SK-N-SH (cell line): Measurements from ENCODE around the gene RABEPK. TPM values are rescaled to one million over a fixed set of nuclear protein-coding genes. Genes with fewer than 3 reads are reported as not detected.
A peak's percentile ranks its signal among the peaks of the same experiment; 100 is the strongest.

ENCODE experiments used
- CTCF ChIA-PET: fragments of 300-600, 350-600 bp; formaldehyde crosslinking; extraction: SDS; loops from one replicate; lab custom pipeline; 2021; lab: Yijun Ruan, JAX
- POLR2A ChIA-PET: fragments of 350-600 bp; sonication (Branson Sonifier 250); formaldehyde crosslinking; extraction: SDS; loops from one replicate; lab custom pipeline; 2020; ENCODE audit warnings: antibody characterized with exemption, inconsistent platforms; lab: Yijun Ruan, JAX
- DNase-seq: peaks from one replicate; pipeline ENCODE4 v3.0.0; 2012
- H2AFZ ChIP-seq: fragments of 200-600 bp; sonication (generic); 2 replicates; pipeline ENCODE4 v1.8.1; 2016; ENCODE audit warnings: antibody characterized with exemption, mild to moderate bottlenecking, low read depth
- H3F3A ChIP-seq: fragments of 200-600 bp; sonication (generic); replicated peaks from 2 replicates; pipeline ENCODE3; 2016; ENCODE audit warnings: antibody characterized with exemption, mild to moderate bottlenecking; ENCODE audit not compliant: insufficient read depth
- H3K27ac ChIP-seq, 2 experiments: fragments of 200-500 bp in 1 of 2; fragments of 200-600 bp in 1 of 2; sonication (Bioruptor generic) in 1 of 2; sonication (generic), shearing (Covaris generic) in 1 of 2; 2 replicates each; pipeline versions ENCODE4 v1.5.1 to v1.6.1; 2014 to 2016; ENCODE audit warnings: low read depth in 2 of 2, inconsistent platforms in 1 of 2, low read length in 1 of 2, mild to moderate bottlenecking in 1 of 2, mixed read lengths in 1 of 2
- H3K27me3 ChIP-seq: fragments of 200-600 bp; sonication (generic), shearing (Covaris generic); 2 replicates; pipeline ENCODE4 v1.6.1; 2016; ENCODE audit warnings: mixed run types; ENCODE audit not compliant: insufficient read depth
- H3K36me3 ChIP-seq, 2 experiments: fragments of 200-500 bp in 1 of 2; fragments of 200-600 bp in 1 of 2; sonication (Bioruptor generic) in 1 of 2; sonication (generic) in 1 of 2; replicated peaks in 1 of 2; 2 replicates each; pipeline versions ENCODE3 to v1.5.1; 2014 to 2016; ENCODE audit warnings: low read length in 1 of 2, mild to moderate bottlenecking in 1 of 2; ENCODE audit not compliant: insufficient read depth in 2 of 2, control insufficient read depth in 1 of 2
- H3K4me1 ChIP-seq, 2 experiments: fragments of 200-500 bp in 1 of 2; fragments of 200-600 bp in 1 of 2; sonication (Bioruptor generic) in 1 of 2; sonication (generic), shearing (Covaris generic) in 1 of 2; 2 replicates each; pipeline versions ENCODE4 v1.5.1 to v1.6.1; 2014 to 2016; ENCODE audit warnings: low read depth in 1 of 2, low read length in 1 of 2, mixed run types in 1 of 2; ENCODE audit not compliant: insufficient read depth in 2 of 2, control insufficient read depth in 1 of 2
- H3K4me2 ChIP-seq: fragments of 200-600 bp; sonication (generic), shearing (Covaris generic); 2 replicates; pipeline ENCODE4 v1.6.1; 2017; ENCODE audit warnings: mixed run types
- H3K4me3 ChIP-seq, 2 experiments: fragments of 200-500 bp in 1 of 2; fragments of 200-600 bp in 1 of 2; sonication (Bioruptor generic) in 1 of 2; sonication (generic), shearing (Covaris generic) in 1 of 2; 2 replicates each; pipeline versions ENCODE4 v1.5.1 to v1.8.1; 2014 to 2016; ENCODE audit warnings: low read depth in 2 of 2, inconsistent platforms in 1 of 2, low read length in 1 of 2, mild to moderate bottlenecking in 1 of 2, mixed read lengths in 1 of 2, moderate library complexity in 1 of 2
- H3K79me2 ChIP-seq: fragments of 200-600 bp; sonication (generic); 2 replicates; pipeline ENCODE4 v1.8.1; 2017; ENCODE audit warnings: mild to moderate bottlenecking; ENCODE audit not compliant: insufficient read depth
- H3K9ac ChIP-seq: fragments of 200-600 bp; sonication (generic); 2 replicates; pipeline ENCODE4 v1.6.1; 2017; ENCODE audit warnings: mixed run types
- H3K9me2 ChIP-seq: fragments of 200-600 bp; sonication (generic); 2 replicates; pipeline ENCODE4 v1.6.1; 2017; ENCODE audit warnings: mixed run types
- H3K9me3 ChIP-seq: fragments of 200-600 bp; sonication (generic); 2 replicates; pipeline ENCODE4 v1.6.1; 2017; ENCODE audit warnings: mixed run types, mild to moderate bottlenecking, moderate library complexity
- H4K20me1 ChIP-seq: fragments of 200-600 bp; sonication (generic); 2 replicates; pipeline ENCODE4 v1.6.1; 2017; ENCODE audit warnings: mild to moderate bottlenecking, mixed run types; ENCODE audit not compliant: insufficient read depth
- EZH2phosphoT487 ChIP-seq: fragments of 200-600 bp; sonication (generic); IDR thresholded peaks from 2 replicates; pipeline ENCODE4 v1.6.1; 2017; ENCODE audit warnings: low read depth, mixed run types, mild to moderate bottlenecking, antibody characterized with exemption, moderate library complexity, borderline replicate concordance
- FOXJ3 ChIP-seq: sonication (generic); formaldehyde crosslinking; IDR thresholded peaks from 2 replicates; pipeline ENCODE4 v1.5.1; 2020; ENCODE audit warnings: mild to moderate bottlenecking, missing genetic modification reagents
- GATA2 ChIP-seq: sonication (generic); formaldehyde crosslinking; IDR thresholded peaks from 2 replicates; pipeline ENCODE4 v1.5.0; 2020; ENCODE audit warnings: mild to moderate bottlenecking, missing genetic modification reagents
- JUND ChIP-seq: IDR thresholded peaks from 2 replicates; pipeline ENCODE4 v1.4.0; 2012
- MEF2A ChIP-seq: IDR thresholded peaks from 2 replicates; pipeline ENCODE4 v1.4.0; 2012; ENCODE audit warnings: low read depth, borderline replicate concordance
- TCF12 ChIP-seq: IDR thresholded peaks from 2 replicates; pipeline ENCODE4 v1.4.0; 2012
- YY1 ChIP-seq: IDR thresholded peaks from 2 replicates; pipeline ENCODE4 v1.4.0; 2012; ENCODE audit warnings: low read depth, mild to moderate bottlenecking
- ZBTB33 ChIP-seq: IDR thresholded peaks from 2 replicates; pipeline ENCODE4 v1.4.0; 2012; ENCODE audit warnings: low read depth, borderline replicate concordance
- WGBS: methylation state at CpG from one replicate; pipeline ENCODE4 v1.1.6; 2017; ENCODE audit warnings: low lambda C conversion rate; 5-methylcytosine and 5-hydroxymethylcytosine counted together
- polyA plus RNA-seq, 3 experiments: library from polyadenylated mRNA; depleted of rRNA; stranded (reverse); fragments of >200 nt; gene quantifications; 2 replicates each; pipeline ENCODE4 v1.2.3, GENCODE V29; 2012
- TF ChIP-seq, protein P1 (sequence below): fragments of 150-350 bp; IDR thresholded peaks from 2 replicates; pipeline ENCODE4 v1.6.1; 2016; ENCODE audit warnings: mild to moderate bottlenecking, low read depth, low read length

Gene RABEPK
- polyA plus RNA-seq, 1 of the 3 experiments (the other 2 are of a cell fraction): 55.1 TPM

DNA sequence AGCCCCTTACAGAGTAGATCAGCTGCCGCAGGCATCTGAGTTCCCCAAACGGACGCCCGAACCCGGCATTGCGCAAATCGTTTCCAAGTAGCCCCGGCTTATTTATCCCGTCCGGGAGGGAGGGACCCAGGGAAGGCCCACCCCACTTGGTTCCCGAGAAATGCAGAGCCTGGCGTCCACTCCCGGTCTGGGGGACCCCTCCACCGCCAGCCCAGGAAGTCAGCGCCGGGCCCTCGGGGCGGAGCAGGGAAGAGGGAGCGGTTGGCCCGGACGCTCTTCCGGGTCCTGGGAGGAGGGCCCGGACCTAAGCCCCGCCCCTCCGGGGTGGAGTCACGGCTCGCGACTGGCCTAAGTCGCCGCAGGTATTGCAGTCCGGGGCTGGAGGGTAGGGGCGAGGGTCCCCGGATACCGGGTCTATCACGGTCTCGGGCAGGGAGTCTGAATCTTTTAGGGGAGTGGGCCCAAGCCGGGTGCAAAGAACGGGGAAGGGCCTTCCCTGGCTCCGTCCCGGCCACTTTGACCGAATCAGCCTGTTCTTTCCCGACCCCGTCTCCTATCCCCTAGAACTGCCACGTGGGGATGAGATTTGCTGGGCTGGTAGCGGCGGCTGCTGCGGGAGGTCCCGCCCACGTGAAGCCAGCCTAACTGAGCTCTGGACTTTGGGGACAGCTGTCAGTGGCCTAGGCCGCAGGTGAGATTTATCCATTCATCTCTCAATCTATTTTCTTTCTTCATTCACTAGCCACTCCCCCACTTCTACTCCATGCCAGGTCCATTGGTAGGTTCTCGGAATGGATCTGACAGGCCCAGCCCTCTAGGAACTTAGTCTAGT is at the start of gene RABEPK (continued):
- TF ChIP-seq ZBTB33 (no peak), TCF12 (no peak), YY1 (0 out of 2 replicates have a peak, but pooled peaks have one; percentile 24), MEF2A (no peak)

GRCh38 chr9:125151730-125152129 is 48.6 kb upstream of the RABEPK start:
- Histone ChIP-seq H3K4me2 (no peak overlapping the region), H3K4me3 (no peak overlapping the region), H3K27ac (no peak overlapping the region), H4K20me1 (no peaks in the 10 kb centered on the region), H3K27me3 (no peaks in the 10 kb centered on the region), H3K79me2 (peaks cover 8% of the 10 kb centered on the region; the same call in 1 of the 2 replicates), H2AFZ (no peak overlapping the region), H3K9me2 (no peaks in the 10 kb centered on the region), H3K9ac (no peak overlapping the region), H3K36me3 (peaks cover 50 to 59% of the 10 kb centered on the region in 2 experiments), H3F3A (peaks cover 9% of the 10 kb centered on the region), H3K4me1 (peaks cover 0 to 2% of the 10 kb centered on the region in 2 experiments; a peak in 2 of 4 replicates), H3K9me3 (no peaks in the 10 kb centered on the region)
- ChIA-PET POLR2A (no interaction called here), CTCF (interaction anchor here (1.0 to 2.4 kb wide), 2 partner anchors 8 to 299 kb away, joined by 3 to 7 read pairs; partner anchors contain the start of genes SCAI and WDR38)
- no peak for DNase-seq
- WGBS: 100% methylated on average over 2 of the region's 2 CpGs
- no peak for TF ChIP-seq FOXJ3
- TF ChIP-seq, protein P1, sequence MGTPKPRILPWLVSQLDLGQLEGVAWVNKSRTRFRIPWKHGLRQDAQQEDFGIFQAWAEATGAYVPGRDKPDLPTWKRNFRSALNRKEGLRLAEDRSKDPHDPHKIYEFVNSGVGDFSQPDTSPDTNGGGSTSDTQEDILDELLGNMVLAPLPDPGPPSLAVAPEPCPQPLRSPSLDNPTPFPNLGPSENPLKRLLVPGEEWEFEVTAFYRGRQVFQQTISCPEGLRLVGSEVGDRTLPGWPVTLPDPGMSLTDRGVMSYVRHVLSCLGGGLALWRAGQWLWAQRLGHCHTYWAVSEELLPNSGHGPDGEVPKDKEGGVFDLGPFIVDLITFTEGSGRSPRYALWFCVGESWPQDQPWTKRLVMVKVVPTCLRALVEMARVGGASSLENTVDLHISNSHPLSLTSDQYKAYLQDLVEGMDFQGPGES: no peak
- TF ChIP-seq EZH2phosphoT487: no peak
- no peak for TF ChIP-seq ZBTB33
- no peak for TF ChIP-seq JUND
- TF ChIP-seq GATA2: no peak
- no peak for TF ChIP-seq TCF12
